Thoracic aorta (tissue), 2 donors: Measurements from ENCODE around the gene PNPLA2. TPM values are rescaled to one million over a fixed set of nuclear protein-coding genes. Genes with fewer than 3 reads are reported as not detected.

Experiments
- ATAC-seq: fragments of 150-250 bp; one replicate; pipeline ENCODE4 v1.8.0; 2017; ENCODE audit warnings: low read depth; ENCODE audit not compliant: insufficient number of reproducible peaks, low FRiP score
- DNase-seq: peaks from one replicate; pipeline ENCODE4 v3.0.0-alpha.2; 2020; ENCODE audit warnings: low spot score
- H3K27ac ChIP-seq, 2 donors: fragments of 200-600 bp; sonication (generic); 1 replicate in 1 of 2; 2 replicates in 1 of 2; pipeline ENCODE4 v1.5.1; 2016; ENCODE audit warnings: mild to moderate bottlenecking in 2 of 2, moderate library complexity in 2 of 2
- H3K27me3 ChIP-seq: fragments of 200-600 bp; sonication (generic); replicated peaks from 2 replicates; pipeline ENCODE4 v1.6.0; 2016; ENCODE audit warnings: mild to moderate bottlenecking; ENCODE audit not compliant: insufficient read depth
- H3K36me3 ChIP-seq: fragments of 200-600 bp; sonication (generic); one replicate; pipeline ENCODE4 v1.5.1; 2016
- H3K4me1 ChIP-seq, 2 donors: fragments of 200-600 bp; sonication (generic); 1 replicate in 1 of 2; 2 replicates in 1 of 2; pipeline versions ENCODE4 v1.5.1 to v1.6.0; 2016; ENCODE audit warnings: low read depth in 2 of 2, mild to moderate bottlenecking in 1 of 2; ENCODE audit not compliant: control insufficient read depth in 1 of 2
- H3K4me3 ChIP-seq: fragments of 200-600 bp; sonication (generic); 2 replicates; pipeline ENCODE4 v1.5.1; 2016; ENCODE audit warnings: mild to moderate bottlenecking
- H3K9me3 ChIP-seq: fragments of 200-600 bp; sonication (generic); 2 replicates; pipeline ENCODE4 v1.5.1; 2016
- total RNA-seq, 2 donors: library from RNA; depleted of rRNA; stranded (reverse); fragments of >200 nt; gene quantifications; one replicate each; pipeline versions ENCODE4 v1.1.0 to v1.2.3, GENCODE V29; 2016
- TF ChIP-seq, protein P1 (sequence below): fragments of 200-600 bp; sonication (generic); IDR thresholded peaks from one replicate; pipeline ENCODE4 v1.5.1; 2019; ENCODE audit warnings: antibody characterized with exemption

PNPLA2 gene
- total RNA-seq, 2 donors from 2014 or later = 105 to 115 TPM

DNA sequence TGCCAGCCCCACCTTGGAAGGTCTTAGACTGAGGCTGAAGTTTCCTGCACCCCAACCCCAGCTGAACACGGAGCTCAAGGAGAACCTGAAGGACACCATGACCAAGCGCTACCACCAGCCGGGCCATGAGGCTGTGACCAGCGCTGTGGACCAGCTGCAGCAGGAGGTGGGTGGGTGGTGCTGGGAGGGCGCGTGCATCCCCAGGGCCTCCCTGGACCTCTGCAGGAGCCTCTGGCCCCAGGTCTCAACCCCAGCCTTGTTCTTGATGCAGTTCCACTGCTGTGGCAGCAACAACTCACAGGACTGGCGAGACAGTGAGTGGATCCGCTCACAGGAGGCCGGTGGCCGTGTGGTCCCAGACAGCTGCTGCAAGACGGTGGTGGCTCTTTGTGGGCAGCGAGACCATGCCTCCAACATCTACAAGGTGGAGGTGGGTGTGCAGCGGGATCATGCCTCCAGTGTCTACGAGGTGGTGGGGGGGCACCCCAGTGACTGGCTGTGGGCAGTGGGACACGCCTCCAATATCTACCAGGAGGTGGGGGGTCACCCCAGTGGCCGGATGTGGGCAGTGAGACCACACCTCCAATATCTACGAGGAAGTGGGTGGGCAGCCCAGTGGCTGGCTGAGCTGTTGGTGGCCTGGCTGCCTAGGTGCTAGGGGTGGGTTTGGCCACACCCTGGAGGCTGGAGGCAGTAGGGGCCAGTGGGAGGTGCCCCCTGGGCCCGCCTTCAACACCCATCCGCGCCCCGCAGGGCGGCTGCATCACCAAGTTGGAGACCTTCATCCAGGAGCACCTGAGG is 18.7 kb downstream of the PNPLA2 start:
- Histone ChIP-seq H3K27me3 (no peaks in the 10 kb centered on the region), H3K9me3 (no peaks in the 10 kb centered on the region), H3K4me3 (no peak overlapping the region), H3K36me3 (peaks cover 36% of the 10 kb centered on the region), H3K4me1 (peaks cover 25 to 52% of the 10 kb centered on the region in 2 donors), H3K27ac (peak overlapping the region in 1 of 2 donors; percentile 99)
- TF ChIP-seq, protein P1, sequence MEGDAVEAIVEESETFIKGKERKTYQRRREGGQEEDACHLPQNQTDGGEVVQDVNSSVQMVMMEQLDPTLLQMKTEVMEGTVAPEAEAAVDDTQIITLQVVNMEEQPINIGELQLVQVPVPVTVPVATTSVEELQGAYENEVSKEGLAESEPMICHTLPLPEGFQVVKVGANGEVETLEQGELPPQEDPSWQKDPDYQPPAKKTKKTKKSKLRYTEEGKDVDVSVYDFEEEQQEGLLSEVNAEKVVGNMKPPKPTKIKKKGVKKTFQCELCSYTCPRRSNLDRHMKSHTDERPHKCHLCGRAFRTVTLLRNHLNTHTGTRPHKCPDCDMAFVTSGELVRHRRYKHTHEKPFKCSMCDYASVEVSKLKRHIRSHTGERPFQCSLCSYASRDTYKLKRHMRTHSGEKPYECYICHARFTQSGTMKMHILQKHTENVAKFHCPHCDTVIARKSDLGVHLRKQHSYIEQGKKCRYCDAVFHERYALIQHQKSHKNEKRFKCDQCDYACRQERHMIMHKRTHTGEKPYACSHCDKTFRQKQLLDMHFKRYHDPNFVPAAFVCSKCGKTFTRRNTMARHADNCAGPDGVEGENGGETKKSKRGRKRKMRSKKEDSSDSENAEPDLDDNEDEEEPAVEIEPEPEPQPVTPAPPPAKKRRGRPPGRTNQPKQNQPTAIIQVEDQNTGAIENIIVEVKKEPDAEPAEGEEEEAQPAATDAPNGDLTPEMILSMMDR = no peak
- ATAC-seq (no peak), DNase-seq (no peak)

DNA sequence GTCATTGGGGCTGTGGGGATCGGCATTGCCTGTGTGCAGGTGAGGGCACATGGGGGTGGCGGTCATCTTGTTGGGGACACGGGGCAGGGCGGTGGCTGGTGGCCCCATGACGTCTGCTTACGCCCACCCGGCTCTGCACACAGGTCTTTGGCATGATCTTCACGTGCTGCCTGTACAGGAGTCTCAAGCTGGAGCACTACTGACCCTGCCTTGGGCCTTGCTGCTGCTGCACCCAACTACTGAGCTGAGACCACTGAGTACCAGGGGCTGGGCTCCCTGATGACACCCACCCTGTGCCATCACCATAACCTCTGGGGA is 19.2 kb downstream of the PNPLA2 start:
- Histone ChIP-seq H3K27me3 (no peaks in the 10 kb centered on the region), H3K9me3 (no peaks in the 10 kb centered on the region), H3K36me3 (peaks cover 36% of the 10 kb centered on the region), H3K27ac (no peak overlapping the region), H3K4me3 (no peak overlapping the region), H3K4me1 (peaks cover 23 to 50% of the 10 kb centered on the region in 2 donors)
- ATAC-seq = no peak
- TF ChIP-seq, protein P1 = no peak
- no peak for DNase-seq

DNA sequence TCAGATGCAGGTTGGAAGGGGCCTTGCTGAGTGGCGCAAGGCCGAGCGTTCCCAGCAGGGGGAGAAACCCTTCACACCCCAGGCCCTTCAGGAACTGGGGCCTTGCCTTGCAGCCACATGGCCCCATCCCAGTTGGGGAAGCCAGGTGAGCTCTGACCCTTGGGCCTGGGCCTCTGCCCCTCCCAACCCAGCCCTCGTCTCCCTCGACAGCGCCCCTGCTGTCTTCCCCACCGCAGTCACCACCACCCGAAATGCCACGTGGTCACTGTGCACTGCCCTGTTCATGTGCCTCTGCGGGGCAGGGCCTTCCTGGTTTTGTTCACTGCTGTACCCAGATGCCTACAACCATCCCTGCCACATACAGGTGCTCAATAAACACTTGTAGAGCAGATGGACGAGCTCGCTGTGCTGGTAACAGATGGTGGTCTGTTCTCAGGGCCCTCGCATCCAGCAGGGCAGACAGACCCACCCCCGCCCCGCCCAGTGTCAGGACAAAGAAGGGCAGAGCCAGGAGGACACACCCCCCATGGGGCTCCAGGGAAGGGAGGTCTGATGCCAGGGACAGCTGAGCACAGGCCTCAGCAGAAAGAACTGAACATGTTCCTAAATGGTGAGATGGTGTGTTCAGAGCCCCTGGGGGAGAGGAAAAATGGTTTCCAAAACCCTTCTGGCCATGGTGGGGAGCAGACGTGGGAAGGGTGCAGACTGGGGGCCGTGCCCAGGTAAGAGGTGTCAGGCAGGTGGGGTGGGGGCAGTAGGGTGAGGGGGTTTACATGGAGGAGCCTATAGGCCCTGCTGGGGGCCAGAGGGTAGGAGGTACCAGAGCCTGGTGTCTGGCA is 19.9 kb downstream of the PNPLA2 start:
- Histone ChIP-seq H3K9me3 (no peaks in the 10 kb centered on the region), H3K27me3 (no peaks in the 10 kb centered on the region), H3K4me3 (no peak overlapping the region), H3K4me1 (peaks cover 28 to 52% of the 10 kb centered on the region in 2 donors), H3K36me3 (peaks cover 36% of the 10 kb centered on the region), H3K27ac (no peak overlapping the region)
- ATAC-seq = no peak
- TF ChIP-seq, protein P1 = no peak
- no peak for DNase-seq

DNA sequence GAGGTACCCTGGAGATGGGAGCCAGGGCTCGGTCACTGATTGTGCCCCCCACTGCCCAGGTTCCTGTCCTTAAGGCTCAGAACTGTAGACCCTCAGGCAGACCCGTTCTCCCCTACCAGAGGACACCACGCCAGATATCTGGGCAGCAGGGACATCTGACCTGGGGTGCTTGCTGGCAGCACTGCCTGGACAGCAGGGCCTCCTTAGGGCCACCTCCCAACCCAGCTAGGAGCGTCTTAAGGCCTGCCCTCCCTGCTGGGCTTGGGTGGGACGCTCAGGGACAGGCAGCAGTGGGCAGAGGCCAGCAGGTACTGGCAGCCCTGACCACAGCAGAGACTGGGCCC is 20.5 kb downstream of the PNPLA2 start:
- Histone ChIP-seq H3K27me3 (no peaks in the 10 kb centered on the region), H3K4me3 (no peak overlapping the region), H3K27ac (no peak overlapping the region), H3K36me3 (peaks cover 36% of the 10 kb centered on the region), H3K4me1 (peaks cover 31 to 52% of the 10 kb centered on the region in 2 donors), H3K9me3 (no peaks in the 10 kb centered on the region)
- ATAC-seq (no peak), DNase-seq (no peak)
- TF ChIP-seq, protein P1 = no peak

DNA sequence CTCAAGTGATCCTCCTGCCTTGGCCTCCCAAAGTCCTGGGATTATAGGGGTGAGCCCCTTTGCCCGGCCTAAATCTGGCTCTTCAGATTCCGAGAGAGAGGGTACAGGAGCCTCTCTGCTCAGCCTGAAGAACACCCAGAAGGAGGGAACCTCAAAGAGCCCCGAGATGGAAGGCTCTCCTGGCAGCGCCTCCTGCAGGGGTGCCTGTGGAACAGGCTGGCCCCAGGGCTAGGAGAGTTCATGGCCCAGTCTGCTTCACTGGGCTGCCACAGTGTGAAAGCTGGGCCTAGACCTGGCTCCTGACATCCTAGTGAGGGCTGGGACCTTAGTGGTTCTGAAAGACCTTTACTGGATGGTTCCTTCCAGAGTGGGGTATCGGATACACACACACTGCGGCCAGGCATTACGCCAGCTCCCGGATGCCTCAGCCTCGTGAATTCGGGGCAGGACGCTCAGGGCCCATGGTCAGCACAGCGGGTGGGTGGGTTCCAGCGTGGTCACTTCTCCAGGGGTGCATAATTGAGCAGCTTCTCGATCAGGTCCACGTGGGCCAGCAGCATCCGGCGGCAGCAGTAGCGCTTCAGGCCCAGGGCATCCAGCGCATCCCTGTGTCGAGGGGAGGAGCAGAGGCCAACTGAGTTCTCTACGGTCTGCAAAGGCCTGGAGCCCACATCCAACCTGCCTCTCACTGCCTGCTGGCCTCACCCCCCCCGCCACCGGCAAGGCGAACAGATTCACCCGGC is 21.3 kb downstream of the PNPLA2 start:
- H3K9me3 ChIP-seq = no peaks in the 10 kb centered on the region
- DNase-seq (no peak), ATAC-seq (no peak)
- H3K4me3 ChIP-seq = no peak overlapping the region
- H3K4me1 ChIP-seq = peaks cover 29 to 50% of the 10 kb centered on the region in 2 donors
- H3K27me3 ChIP-seq = no peaks in the 10 kb centered on the region
- peaks cover 36% of the 10 kb centered on the region for H3K36me3 ChIP-seq
- TF ChIP-seq, protein P1 = no peak
- H3K27ac ChIP-seq = no peak overlapping the region
